Measurements from ENCODE around the gene XPOT. TPM values are rescaled to one million over a fixed set of nuclear protein-coding genes. Genes with fewer than 3 reads are reported as not detected.

The XPOT gene
- total RNA-seq, 2 donors from 2014 or later: 29.8 to 51.0 TPM

DNA sequence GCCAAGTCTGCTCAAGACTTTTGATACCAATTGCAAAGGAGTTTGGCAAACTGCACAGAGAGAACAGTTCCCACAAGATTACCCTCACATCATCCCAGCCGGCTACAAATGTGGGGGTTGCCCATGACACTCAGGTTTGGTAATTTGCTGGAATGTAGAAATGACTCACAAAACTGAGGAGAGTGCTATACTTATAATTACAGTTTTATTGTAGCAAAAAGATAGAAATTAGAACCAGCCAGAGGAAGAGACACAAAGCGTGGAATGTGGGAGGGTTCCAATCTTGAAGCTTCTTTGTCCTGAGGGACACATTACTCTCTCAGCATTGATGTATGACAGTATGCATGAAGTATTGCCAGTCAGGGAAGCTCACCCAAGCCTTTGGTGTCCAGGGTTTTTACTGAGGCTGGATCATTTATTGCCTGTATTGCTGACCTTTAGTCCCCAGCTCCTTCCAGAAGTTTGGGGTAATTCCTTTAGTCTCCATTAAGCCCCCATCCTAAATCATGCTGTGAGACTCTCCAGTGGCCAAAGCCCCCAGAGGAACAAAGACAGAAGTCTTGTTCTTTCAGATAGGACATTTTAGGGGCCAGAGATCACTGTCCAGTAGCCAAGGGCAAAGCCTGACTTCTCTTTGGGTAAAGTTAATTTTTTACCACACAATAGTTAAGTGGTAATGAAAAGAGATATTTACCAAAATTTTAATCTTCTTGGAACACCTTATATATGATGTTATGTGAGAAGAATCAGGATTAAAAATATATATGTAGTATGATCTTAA, 57.6 kb downstream of the XPOT start:
- H3K4me3 ChIP-seq: no peak overlapping the region
- no peaks in the 10 kb centered on the region for H3K9me3 ChIP-seq
- no peaks in the 10 kb centered on the region for H3K27me3 ChIP-seq
- H3K9ac ChIP-seq (ENCODE audit: low read depth in 2 of 2, low read length in 2 of 2): no peak overlapping the region
- TF ChIP-seq, protein P1, sequence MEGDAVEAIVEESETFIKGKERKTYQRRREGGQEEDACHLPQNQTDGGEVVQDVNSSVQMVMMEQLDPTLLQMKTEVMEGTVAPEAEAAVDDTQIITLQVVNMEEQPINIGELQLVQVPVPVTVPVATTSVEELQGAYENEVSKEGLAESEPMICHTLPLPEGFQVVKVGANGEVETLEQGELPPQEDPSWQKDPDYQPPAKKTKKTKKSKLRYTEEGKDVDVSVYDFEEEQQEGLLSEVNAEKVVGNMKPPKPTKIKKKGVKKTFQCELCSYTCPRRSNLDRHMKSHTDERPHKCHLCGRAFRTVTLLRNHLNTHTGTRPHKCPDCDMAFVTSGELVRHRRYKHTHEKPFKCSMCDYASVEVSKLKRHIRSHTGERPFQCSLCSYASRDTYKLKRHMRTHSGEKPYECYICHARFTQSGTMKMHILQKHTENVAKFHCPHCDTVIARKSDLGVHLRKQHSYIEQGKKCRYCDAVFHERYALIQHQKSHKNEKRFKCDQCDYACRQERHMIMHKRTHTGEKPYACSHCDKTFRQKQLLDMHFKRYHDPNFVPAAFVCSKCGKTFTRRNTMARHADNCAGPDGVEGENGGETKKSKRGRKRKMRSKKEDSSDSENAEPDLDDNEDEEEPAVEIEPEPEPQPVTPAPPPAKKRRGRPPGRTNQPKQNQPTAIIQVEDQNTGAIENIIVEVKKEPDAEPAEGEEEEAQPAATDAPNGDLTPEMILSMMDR (IDR thresholded peaks at IDR 0.05): no peak
- H3K36me3 ChIP-seq: no peaks in the 10 kb centered on the region
- no peaks in the 10 kb centered on the region for H3K4me1 ChIP-seq
- intact Hi-C loops (cut with DNase I): loop anchor here (10.0 kb wide), 1 partner anchor 47 kb away; no protein-coding TSS in a partner anchor
- no peak overlapping the region for H3K27ac ChIP-seq
- no peak for DNase-seq

DNA sequence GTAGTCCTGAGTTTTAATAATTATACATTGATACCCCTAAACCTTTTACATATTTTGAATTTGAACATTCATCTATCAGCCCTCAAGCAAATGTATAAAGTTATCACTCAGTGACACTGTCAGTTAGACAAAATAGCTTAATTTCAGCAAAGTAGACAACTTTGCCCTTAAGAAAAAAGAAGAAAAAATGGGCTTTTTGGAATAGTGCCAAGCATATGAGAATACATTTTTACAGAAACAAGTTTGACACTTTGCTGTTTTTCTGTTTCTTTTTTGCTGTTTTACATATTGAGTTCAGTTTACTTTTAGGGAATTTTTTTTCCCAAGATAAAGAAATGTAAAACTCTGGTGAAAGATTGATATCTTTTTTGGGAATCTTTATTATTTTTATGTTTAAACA, 62.0 kb downstream of the XPOT start:
- Histone ChIP-seq H3K36me3 (peaks cover 3% of the 10 kb centered on the region), H3K27me3 (no peaks in the 10 kb centered on the region), H3K4me3 (no peak overlapping the region), H3K27ac (no peak overlapping the region), H3K9me3 (no peaks in the 10 kb centered on the region), H3K9ac (ENCODE audit: low read depth in 2 of 2, low read length in 2 of 2) (no peak overlapping the region), H3K4me1 (no peaks in the 10 kb centered on the region)
- intact Hi-C loops (cut with DNase I): loop anchor here (10.0 kb wide), 1 partner anchor 51 kb away; no protein-coding TSS in a partner anchor
- TF ChIP-seq, protein P1 (IDR thresholded peaks at IDR 0.05): no peak
- no peak for DNase-seq

DNA sequence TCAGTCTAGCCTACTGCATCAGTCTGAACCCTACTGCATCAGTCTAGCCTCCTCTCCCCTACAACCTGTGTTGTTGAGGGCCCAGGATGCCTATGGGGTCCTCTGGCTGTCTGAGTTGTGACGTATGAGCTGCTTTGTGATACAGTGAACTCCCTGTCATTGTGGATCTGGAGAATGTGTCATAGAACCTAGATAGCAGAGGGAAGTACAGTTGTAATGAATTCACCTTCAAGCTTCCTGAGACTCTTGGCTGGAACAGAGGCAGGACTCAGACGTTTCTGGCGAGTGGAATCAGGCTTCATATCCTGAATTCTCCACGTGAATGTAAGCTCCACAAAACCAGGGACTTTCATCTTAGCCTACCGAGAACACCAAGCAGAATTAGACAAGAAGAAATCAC, 64.8 kb downstream of the XPOT start:
- Histone ChIP-seq H3K4me1 (no peaks in the 10 kb centered on the region), H3K27ac (no peak overlapping the region), H3K4me3 (no peak overlapping the region), H3K36me3 (peaks cover 3% of the 10 kb centered on the region), H3K27me3 (no peaks in the 10 kb centered on the region), H3K9me3 (no peaks in the 10 kb centered on the region), H3K9ac (ENCODE audit: low read depth in 2 of 2, low read length in 2 of 2) (no peak overlapping the region)
- TF ChIP-seq, protein P1 (IDR thresholded peaks at IDR 0.05): no peak
- DNase-seq: no peak
- intact Hi-C loops (cut with DNase I): loop anchor here (10.0 kb wide), 1 partner anchor 54 kb away; no protein-coding TSS in a partner anchor

DNA sequence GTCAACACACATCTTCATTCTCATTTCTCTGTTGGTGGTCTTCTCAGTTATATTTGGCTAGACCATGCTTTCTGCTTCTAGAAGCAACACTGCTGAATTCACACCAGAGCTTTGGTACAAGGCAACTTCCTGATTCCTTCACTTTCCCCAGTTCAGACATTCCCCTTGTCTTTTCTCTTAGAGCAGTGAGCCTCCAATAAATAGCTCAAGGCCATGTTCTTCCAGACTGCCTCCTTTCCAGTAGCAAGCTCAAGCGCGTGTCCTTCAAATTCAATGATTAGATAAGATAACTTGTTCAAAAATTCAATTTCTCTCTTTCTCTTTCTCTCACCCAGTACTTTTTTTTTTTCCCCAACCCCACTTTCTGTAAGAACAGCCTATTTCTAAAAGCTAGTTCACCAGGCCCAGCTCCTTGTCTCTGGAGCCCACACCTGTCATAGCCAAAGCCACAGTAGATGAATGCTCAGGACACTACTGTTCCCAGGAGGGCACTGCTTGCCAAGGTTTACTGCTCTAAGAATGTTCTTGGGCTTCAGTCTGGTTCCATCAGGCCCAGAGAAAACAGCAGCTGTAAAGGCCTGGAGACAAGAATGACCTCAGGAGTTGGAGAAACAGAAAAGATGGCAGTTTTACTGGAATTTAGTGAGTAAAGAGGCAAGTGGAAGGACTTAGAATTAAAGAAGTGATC, 65.4 kb downstream of the XPOT start:
- TF ChIP-seq, protein P1 (IDR thresholded peaks at IDR 0.05): no peak

DNA sequence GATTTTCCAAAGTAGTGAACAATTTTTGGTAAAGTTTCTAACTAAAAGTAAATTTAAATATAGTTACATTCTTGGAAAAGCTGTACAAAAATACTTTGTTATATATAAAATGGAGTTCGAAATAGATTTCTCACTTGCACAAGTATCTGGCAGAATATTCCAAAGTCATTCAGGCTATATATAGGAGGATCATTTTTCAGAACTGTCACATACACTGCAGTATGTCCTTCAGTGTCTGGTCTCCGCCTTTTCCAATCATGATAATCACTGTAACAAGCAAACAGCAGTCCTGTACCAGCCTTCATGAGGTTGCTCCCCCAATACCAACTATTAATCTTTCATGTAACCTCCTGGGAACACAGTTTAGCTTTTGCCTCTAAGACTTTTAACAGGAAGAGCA, 66.3 kb downstream of the XPOT start:
- H3K4me3 ChIP-seq: no peak overlapping the region
- no peak overlapping the region for H3K9ac ChIP-seq (ENCODE audit: low read depth in 2 of 2, low read length in 2 of 2)
- H3K4me1 ChIP-seq: no peaks in the 10 kb centered on the region
- no peaks in the 10 kb centered on the region for H3K9me3 ChIP-seq
- intact Hi-C loops (cut with DNase I): no loop called here
- H3K27ac ChIP-seq: no peak overlapping the region
- no peaks in the 10 kb centered on the region for H3K27me3 ChIP-seq
- peaks cover 3% of the 10 kb centered on the region for H3K36me3 ChIP-seq
- DNase-seq: no peak
- TF ChIP-seq, protein P1 (IDR thresholded peaks at IDR 0.05): no peak

More for the DNA sequence above, 65.4 kb downstream of the XPOT start:
- Histone ChIP-seq H3K4me3 (no peak overlapping the region), H3K9me3 (no peaks in the 10 kb centered on the region), H3K4me1 (no peaks in the 10 kb centered on the region), H3K9ac (ENCODE audit: low read depth in 2 of 2, low read length in 2 of 2) (no peak overlapping the region), H3K27ac (no peak overlapping the region), H3K27me3 (no peaks in the 10 kb centered on the region), H3K36me3 (peaks cover 3% of the 10 kb centered on the region)
- intact Hi-C loops (cut with DNase I): loop anchor here (10.0 kb wide), 1 partner anchor 55 kb away; no protein-coding TSS in a partner anchor
- DNase-seq: no peak
